Aortic smooth muscle cell (primary cell): ENCODE data around the gene CHST9. TPM values are rescaled to one million over a fixed set of nuclear protein-coding genes. Genes with fewer than 3 reads are reported as not detected.

Experiments used
- total RNA-seq: library from RNA; depleted of rRNA; stranded (reverse); fragments of >200 nt; gene quantifications from 2 replicates; pipeline ENCODE4 v1.2.3, GENCODE V29; 2014

Gene CHST9, protein sequence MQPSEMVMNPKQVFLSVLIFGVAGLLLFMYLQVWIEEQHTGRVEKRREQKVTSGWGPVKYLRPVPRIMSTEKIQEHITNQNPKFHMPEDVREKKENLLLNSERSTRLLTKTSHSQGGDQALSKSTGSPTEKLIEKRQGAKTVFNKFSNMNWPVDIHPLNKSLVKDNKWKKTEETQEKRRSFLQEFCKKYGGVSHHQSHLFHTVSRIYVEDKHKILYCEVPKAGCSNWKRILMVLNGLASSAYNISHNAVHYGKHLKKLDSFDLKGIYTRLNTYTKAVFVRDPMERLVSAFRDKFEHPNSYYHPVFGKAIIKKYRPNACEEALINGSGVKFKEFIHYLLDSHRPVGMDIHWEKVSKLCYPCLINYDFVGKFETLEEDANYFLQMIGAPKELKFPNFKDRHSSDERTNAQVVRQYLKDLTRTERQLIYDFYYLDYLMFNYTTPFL
- not detected in 2 replicates for total RNA-seq

DNA sequence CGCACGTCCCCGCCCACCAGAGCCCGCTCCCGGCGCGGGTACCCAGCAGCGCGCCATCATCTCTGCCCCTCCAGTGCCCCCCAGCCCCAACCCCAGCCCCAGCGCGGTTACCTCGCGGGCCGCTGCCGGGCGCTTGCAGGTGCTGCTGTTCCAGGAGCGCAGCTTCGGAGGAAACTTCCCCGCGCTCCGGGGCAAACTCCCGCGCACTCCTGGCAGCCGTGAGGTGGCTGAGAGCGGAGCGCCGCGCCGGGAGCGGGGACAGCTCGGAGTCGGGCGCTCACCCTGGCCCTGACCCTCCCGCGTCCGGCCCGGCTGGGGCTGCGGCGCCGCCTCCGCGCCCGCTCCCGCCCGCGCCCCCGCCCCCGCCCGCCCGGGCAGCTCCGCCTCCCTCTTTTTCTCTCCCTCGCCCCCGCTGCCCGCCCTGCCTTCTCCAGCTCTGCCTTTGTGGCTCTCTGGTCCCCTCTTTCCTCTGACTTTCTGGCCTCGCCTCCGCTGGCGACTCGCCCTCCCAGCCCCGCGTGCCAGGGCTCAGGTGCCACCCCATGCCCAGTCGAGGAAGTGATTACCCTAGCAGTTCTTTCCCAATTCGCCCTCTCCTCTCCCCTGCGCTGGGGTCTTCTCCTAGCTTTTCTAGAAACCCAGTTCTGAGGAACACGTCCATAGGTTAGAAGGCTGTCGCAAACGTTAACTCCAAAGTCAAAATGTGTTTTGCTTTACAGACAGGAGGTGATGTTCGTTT, at the start of gene CHST9:
CHST9 (minus strand) TSS at position 284 of the 739 bp plus-strand sequence. CDS start 42,499 bp downstream, outside the sequence.

GRCh38 chr18:26865557-26865956, 319.6 kb downstream of the CHST9 start, which contains the start of gene AQP4:
Gene AQP4 (minus strand): TSS chr18:26865707. CDS start chr18:26865689, 18 bp downstream.

